HG03378 (cell line): ENCODE data around the gene RPTOR.

Experiments used
- ATAC-seq: cut with Tn5 transposase; IDR thresholded peaks from one replicate; pipeline ENCODE4 v1.9.1; 2021; ENCODE audit warnings: mild to moderate bottlenecking, moderate library complexity; ENCODE audit not compliant: unreplicated experiment

RPTOR gene

DNA sequence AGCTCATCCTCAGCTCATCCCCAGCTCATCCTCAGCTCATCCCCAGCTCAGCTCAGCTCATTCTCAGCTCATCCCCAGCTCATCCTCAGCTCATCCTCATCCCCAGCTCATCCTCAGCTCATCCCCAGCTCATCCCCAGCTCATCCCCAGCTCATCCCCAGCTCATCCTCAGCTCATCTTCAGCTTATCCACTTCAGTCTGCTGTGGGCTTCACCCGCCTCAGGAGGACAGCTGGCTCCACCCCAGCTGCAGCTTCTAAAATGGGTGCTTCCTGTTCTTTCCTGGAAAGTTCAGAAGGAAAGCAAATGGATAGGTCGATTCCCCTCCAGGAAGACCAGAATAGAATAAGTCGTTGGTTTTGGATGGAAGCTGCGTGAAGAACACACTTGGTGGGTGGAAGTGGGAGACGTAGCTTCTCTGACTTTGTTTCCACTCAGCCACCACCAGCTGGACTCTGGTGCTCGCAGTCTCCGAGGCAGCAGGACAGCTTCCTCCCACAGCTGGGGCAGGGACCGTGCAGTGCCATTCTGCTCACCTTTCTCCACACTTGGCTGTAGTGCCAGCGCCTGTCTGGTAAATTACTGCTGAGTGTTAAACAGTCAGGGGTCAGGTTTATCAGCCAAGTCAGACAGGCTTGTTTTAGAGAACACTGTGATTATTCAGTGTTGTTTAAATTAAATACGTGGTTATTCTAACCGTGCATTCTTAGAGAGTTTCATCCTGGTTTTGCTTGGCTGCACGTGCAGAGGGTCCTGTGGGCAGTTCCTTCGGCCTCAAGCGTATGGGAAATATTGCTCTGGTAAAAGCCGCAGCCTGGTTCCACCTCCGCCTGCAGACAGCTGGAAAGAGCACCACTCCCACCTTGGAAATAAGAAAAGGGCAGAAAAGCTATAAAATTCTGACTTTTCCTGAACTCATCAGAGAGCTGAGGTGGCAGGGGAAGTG lies 386.0 kb downstream of the RPTOR start:
- ATAC-seq = no peak

DNA sequence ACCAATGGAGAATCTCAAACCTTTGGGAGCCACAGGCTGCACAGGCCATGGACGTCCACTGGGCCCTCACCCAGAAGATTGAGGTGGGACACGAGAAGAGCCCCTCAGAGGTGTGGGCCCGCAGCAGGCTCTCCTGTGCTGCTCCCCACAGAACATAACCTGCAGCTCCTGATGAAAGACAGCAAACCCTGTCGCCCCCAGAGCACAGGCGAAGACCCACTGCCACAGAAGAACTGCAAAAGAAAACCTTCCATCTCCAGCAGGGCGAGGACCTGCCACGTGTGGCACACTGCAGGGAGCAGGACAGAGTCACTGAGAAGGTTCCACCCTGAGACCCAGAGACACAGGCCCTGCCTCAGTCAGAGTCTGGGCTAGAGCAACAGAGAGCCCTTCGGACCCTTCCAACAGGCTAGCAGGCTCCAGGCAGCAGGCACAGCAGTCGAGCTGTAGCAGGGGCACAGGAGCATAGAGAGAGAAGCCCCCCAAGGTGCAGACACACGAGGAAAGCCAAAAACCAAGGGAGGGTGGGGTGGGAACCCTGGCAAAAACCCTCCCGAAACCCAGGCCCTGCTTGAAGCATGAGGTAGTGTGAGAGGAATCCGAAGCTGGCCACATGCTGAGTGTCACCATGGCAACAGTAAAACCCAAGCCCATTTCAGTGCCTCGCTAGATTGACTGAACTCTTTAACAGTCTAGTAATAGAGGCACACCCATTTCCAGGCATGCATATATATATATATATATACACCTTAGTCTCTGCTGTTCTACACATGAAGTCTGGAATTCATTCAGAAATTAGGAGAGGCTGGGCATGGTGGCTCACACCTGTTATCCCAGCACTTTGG lies 387.0 kb downstream of the RPTOR start:
- no peak for ATAC-seq

DNA sequence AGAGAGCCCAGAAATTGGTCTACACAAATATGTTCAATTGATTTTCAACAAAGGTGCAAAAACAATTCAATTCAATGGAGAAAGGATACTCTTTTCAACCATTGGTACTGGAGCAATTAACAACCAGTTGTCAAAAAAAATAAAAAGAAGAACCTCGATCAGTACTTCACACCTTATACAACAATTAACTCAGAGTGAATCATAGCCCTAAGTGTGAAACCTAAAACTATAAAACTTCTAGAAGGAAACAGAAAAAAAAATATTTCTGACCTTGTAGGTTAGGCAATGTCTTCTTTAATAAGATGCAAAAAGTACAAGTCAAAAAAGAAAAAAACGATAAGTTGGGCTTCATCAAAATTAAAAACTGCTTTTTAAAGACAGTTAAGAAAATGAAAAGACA lies 390.9 kb downstream of the RPTOR start:
- no peak for ATAC-seq

DNA sequence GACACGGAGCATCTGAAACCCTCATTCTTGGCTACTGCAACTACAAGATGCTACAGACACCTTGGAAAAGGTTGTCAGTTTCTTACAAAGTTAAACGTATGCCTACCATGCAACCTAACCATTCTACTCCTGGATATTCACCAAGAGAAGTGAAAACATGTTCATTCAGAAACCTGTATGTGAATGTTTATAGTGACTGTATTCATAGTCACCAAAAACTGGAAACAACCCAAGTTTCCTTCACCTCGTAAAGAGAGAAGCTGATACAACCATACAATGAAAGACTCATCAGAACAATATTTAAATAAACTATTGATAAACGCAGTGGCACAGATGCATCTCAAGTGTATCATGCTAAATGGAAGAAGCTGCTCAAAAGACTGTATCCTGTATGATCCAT lies 391.6 kb downstream of the RPTOR start:
- ATAC-seq = no peak

DNA sequence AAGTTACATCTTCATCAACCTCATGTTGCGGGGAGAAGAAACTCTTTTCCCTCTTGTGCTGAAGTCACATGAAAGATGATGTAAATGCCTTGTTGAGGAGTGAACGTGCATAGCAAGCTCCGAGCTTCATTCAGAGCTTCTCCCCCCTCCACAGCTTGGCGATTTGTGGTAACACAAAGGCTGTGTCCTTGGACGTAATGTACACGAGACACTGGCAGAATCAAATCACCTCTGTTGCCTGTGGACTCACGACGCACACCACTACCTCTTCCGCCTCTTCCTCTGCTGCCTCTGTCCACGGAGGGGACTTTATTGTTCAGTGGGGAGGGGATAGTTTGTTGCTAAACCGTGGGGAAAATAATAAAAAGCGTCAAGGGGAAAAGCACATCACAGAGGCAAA lies 392.1 kb downstream of the RPTOR start:
- no peak for ATAC-seq

DNA sequence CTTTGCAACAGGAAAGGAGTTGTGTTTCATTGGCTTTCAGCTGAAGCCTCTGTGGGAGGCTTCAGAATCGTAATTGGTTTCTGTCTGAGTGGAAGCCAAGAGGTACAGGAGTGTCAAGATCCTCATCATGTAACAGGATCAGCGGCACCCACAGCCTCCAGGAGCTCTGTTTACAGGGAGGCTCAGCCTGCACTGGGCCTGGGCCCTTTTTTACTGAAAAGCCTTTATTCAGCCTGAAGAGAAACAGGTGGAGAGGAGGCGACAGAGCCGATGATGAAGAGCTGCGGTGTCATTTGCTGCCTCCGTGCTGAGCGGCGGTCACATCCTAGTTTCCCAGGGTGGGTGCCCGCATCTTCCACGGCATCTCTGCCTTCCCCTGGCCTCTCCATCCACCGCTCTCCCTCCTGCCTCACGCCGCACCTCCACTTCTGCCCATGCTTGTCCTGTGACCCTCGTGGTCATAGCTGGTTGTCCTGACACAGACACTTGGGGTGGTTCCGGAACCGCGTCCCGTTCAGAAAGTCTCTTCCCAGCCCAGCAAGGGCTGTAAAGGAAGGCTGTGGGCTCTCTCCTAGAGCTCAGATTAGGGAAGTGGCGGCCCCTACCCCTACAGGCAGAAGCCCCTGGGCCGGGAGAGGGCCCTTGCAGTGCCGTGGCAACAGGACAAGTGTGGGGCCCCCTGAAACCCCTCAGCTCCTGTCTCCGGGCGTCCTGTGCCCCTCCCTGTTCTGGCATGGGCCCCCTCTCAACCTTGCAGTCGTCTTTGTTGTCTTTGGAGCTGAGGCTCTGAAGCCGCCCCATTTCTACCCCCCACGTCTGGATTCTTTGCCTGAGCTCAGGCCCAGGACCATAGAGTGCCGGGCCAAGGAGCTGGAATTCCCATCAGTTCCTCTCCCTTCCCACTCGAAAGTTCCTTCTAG lies 393.1 kb downstream of the RPTOR start:
- no peak for ATAC-seq

DNA sequence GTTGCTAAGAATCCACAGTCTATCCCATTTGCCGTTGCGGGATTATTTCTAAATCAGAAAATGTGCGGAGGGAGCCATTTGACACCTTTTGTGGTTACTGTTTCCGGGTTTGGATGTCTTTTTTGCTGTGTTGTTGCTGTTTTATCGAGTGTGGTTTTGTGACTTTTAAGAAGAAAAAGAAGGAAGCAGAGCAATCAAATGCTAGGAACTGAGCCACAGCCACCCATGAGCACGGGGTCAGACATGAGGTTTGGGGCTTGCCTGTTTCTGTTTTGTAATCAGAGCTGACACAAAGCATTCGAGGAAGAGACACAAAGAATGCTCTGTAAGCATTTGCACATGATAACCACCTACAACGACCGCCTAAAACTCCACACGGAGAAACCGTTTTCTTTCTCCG lies 393.9 kb downstream of the RPTOR start:
- ATAC-seq = no peak

DNA sequence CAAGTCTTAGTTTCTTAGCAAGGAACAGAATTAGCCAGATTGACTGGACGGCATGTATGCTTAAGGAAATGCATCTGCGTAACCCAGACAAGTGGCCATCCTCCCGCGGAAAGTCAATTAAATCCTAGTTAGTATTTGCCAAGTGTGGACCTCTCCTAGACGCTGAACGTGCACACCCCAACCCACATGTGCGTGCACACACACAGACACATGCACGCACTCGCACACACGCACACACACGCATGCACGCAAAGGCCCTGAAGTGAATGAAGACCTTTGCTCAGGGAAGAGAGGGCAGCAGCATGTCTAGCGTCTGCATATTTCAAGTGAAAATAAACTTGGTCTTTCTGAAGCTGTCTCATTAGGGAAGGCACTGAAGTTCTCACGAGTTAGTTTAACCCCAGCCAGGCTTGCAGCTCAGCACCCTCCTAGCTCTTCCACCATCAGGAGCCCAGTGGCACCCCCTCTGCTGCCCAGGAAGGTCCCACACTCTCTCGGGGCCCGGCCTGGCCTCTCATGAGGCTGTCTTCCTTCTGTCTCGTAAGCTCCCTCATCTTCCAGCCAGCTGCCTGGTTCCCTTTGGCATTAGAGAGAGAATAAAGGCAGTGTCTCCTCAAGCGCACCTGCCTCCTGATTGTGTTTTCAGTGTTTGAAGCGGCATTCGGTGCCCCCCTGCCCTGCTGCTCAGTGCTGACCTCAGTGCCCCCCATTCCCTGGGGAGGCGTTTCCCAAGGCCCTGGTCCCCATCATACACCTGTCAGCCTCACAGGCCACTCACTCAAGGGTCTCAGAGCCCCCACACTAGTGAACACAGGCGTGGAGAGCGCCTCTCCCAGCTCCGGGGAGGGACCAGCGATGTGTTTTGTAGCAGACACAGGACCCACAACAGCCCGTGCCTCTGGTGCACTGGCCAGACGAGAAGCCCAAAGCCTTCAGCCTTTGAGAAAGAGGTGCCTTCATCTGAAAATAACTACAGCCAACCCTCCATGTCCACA lies 394.8 kb downstream of the RPTOR start:
- ATAC-seq = no peak

DNA sequence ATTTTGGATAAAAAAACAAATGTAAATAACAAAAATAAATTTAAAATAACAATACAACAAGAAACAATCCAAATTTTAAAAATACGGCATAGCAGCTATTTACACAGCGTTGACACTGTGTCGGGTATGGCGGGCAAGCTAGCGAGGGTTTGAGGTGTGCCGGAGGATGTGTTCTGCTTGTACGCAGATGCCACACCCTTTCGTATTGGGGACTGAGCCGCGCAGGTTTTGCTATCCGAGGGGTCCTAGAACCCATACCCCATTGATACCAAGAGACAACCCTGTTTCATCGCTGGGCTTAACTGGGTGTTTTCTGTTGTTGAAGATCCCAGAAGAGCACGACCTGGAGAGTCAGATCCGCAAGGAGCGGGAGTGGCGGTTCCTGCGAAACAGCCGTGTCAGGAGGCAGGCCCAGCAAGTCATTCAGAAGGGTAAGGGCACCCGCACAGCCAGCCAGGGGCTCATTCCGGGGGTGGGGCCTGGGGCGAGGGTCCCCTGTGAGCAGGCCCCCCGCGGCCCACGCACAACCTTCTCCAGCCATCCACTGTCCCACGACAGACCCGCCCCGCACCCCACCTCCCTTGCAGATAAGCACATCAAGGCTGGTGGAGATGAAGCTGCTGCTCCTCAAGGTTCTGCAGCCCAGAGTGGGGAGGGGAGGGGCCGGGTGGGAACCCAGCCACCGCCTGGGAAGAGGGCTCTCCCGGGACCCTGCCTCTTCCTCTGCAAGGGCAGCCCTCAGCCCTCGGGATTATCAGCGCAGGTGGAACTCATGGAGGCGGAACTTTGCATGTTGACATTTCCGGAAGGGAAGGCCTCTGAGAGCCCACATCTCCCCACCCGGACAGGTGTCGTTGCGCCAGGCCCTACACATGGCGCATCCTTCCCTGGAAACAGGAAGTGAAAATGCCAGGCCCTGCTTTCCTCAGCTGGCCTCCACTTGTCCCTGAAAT lies 395.8 kb downstream of the RPTOR start:
- ATAC-seq = no peak

DNA sequence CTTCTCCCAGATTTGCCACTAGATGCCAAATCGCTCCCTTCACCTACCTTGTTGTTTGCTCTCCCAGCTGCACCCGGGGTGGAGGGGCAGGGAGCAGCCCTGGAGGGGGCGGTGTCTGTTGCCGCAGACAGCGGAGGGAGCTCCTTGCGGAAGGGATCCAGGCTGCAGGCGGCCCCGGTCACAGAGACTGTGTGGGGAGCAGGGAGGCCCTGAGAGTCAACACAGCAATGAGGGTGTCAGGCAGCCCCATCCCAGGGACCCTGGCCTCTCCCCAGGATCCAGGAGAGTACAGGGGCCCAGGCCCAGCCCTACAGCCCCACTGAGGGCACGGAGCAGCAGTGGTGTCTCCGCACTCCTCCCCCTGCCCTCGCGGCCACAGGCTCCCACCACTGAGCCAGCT lies 396.5 kb downstream of the RPTOR start:
- ATAC-seq = no peak

DNA sequence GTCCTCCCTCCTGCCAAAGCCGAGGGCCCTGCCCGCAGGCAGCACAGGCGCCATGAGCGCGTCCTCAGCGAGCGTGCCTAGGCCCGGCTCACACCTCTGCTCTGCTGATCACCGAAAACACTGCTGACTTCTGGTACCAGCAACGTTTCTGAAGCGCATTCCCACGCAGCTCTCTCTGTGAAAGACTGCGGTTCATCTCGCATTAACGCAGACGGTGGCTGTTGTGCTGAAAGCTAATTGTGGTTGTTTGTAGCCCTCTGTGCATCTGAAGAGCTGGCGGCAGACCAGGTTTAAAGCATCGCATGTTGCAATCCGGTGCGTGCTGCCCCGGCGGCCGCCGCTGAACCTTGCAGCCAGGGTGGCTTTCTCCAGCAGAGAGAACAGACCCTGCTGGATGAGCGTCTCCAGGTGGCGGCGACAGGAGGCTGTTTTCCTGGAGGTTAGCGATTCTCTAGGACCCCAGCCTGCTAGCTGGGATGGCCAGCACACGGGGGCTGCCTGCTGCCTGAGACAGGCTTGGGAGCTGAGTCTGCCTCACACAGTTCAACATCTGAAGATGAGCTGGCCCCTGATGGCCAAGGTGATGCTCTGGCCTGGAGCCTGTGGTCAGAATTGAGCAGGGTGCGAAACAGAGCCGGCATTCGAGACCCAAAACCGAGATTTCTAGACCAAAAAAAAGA lies 397.2 kb downstream of the RPTOR start:
- ATAC-seq = no peak

DNA sequence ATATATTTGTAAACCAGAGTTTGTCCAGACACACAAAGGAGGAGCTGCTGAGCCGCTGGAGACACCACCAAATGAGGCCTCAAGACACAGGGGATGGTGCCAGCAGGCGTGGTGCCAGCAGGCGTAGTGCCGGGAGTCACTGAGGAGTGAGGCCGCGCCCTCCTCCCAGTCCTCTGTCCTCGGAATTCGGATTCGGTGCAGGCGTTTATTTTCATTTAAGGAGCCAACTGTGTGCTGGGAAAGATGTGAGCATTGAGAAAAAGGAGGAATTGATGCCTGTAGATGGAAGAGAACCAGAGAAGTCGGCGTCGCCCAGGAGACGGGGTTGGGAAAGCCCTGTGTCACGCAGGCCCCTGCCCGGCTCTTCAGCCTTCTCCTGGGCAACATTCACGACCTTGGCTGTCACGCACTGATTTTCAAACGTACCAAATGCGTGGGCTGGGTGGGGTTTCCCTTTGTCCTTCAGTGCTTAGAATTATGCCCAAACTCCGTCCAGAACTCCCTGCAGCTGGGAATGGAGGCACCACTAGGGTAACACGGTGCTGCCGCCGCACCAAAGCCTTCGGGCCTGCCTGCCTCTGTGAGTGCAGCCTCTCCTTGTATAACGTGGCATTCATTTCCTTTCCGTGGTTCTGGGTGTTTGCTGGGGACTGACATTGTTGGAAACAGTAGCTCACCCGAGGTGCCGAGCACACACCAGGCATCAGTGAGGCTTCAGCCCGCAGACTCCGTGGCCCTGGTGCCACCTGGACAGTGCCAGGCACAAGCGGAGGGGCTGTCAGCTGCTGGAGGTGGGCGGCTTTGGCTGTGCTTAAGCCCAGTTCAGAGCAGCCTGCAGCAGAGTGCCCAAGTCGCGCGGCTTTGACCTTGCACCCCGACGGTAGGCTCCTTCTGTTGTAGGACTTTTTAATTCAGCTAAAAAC lies 398.0 kb downstream of the RPTOR start:
- no peak for ATAC-seq

DNA sequence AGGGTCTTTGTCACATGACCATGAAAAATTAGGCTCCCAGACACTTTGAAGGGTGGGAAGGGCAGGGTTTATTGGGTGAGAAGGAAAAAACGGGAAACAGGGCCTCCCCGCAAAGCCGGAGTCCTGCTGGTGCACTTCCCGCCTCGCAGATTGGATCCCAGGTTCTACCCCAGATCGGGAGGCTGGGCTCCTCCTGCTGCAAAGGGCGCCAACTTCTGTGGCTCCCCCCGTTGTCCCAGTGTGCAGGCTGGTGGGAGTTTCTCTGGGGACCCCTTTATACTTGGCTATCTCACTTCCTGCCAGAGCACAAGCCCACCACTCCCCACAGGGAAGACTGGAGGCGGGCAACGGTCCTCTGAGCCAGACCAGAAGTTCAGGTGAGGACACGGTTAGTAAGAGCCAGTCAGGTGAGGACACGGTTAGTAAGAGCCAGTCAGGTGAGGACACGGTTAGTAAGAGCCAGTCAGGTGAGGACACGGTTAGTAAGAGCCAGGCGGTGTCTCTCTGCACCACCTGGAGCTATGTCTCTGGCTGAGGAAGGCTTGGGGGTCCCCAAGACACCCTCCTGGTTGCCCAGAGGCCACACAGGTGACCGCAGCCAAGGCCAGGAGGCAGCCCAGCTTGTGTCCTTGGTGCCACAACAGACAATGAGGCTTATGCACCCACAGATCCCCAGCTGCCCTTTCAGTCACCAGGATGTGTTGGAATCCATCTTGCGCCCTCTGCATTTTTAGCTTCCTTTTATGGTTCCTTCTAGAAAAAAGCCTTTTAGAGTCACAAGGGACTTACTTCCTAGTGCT lies 398.9 kb downstream of the RPTOR start:
- no peak for ATAC-seq

DNA sequence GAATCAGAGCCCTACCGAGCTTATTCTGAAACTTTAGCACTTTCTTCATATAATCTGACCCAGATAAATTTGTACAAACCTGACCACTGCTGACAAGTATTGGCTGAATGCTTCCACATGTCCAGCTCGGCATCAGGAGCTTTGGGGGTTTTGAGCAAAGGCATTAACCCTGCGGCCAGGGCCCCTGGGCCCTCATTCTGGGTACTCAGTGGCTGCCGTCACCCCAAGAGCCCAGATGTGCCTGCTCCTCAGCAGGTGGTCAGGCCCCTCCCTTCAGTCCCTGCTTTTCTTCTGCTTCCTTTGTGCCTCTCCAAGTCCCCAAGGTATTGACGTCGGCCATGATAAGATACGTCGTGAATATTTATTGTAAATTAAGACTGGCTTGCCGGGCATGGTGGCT lies 399.7 kb downstream of the RPTOR start:
- no peak for ATAC-seq

DNA sequence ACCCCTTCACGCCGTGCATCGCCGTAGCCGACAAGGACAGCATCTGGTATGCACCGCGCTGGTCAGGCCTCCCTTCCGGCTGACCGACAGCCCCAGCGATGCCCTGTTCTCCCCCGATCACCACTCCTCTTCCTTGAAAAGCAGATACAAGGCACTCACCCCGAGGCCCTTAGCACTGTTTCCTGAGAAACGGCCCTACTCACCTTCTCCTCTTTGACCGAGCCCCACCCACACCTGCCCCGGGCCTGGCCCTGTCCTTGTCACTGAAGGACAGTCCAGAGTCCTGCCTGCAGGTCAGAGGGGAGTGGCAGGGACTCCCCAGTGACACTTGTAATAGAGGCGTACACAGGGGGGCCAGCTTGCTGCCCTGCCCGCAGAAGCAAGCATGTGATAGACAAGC lies 401.1 kb downstream of the RPTOR start:
- no peak for ATAC-seq

DNA sequence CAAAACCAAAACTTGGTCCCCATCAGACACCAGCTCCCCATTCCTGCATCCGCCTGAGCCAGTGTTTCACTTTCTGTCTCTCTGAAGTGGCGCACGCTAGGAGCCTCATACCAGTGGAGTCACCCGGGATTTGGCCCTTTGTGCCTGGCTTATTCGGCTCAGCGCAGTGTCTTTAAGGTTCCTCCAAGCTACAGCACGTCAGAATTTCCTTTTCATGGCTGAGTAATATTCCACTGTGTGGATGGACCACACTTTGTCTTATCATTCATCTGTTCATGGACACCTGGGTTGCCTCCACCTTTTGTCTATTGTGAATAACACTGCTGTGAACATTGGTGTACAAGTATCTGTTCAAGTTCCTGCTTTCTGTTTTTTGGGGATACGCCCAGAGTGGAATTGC lies 401.8 kb downstream of the RPTOR start:
- ATAC-seq = no peak
